HCT116 (cell line): ENCODE data around the gene DRAP1. TPM values are rescaled to one million over a fixed set of nuclear protein-coding genes. Genes with fewer than 3 reads are reported as not detected.
A peak's percentile ranks its signal among the peaks of the same experiment; 100 is the strongest.

Source experiments
- ATAC-seq: fragments of 200-7000 bp; cut with Tn5 transposase; 2 replicates; pipeline ENCODE4 v1.9.1; 2020; ENCODE audit warnings: mild to moderate bottlenecking, moderate library complexity
- BruUV-seq: library from RNA; stranded (reverse); fragments of 400-500 nt; replicated peaks from 2 replicates; lab custom pipeline; 2021; lab: Mats Ljungman, UMichigan
- CTCF ChIA-PET: fragments of 300-600 bp; sonication (Branson Sonifier 250); formaldehyde crosslinking; loops from one replicate; lab custom pipeline; 2021; ENCODE audit warnings: antibody characterized with exemption; lab: Charles Lee
- POLR2A ChIA-PET: fragments of 300-600, 350-600 bp; sonication (Branson Sonifier 250); formaldehyde crosslinking; loops from one replicate; lab custom pipeline; 2021; ENCODE audit warnings: antibody characterized with exemption; lab: Charles Lee
- RAD21 ChIA-PET, 2 experiments: fragments of 300-600 bp; sonication (Branson Sonifier 250); formaldehyde crosslinking; loops; one replicate each; lab custom pipeline; 2023; ENCODE audit warnings: low total read pairs in 2 of 2; ENCODE audit not compliant: uncharacterized antibody in 2 of 2, unreplicated experiment in 2 of 2, low non-redundant PET in 1 of 2; lab: Charles Lee
- DNase-seq: peaks from one replicate; pipeline ENCODE4 v3.0.0-alpha.2; 2010; ENCODE audit warnings: low read depth, low spot score
- H2AFZ ChIP-seq: fragments of 200-600 bp; shearing (Covaris generic), sonication (generic); 2 replicates; pipeline ENCODE4 v1.6.1; 2017; ENCODE audit warnings: low read depth, mixed run types, mixed read lengths, antibody characterized with exemption, low read length; ENCODE audit not compliant: poor library complexity, severe bottlenecking
- H3K27ac ChIP-seq: 2 replicates; pipeline ENCODE4 v1.5.1; 2012; ENCODE audit warnings: low read depth, low read length
- H3K27me3 ChIP-seq: fragments of 200-600 bp; sonication (generic); 2 replicates; pipeline ENCODE4 v1.6.1; 2016; ENCODE audit warnings: mixed run types, low read length, mixed read lengths; ENCODE audit not compliant: insufficient read depth
- H3K36me3 ChIP-seq, 2 experiments: fragments of 200-500 bp in 1 of 2; fragments of 200-600 bp in 1 of 2; sonication (Bioruptor generic) in 1 of 2; sonication (generic) in 1 of 2; 2 replicates each; pipeline versions ENCODE4 v1.5.1 to v1.6.1; 2014 to 2016; ENCODE audit warnings: low read length in 2 of 2, inconsistent platforms in 1 of 2, mixed read lengths in 1 of 2, mixed run types in 1 of 2; ENCODE audit not compliant: insufficient read depth in 2 of 2, control insufficient read depth in 1 of 2
- H3K4me1 ChIP-seq, 2 experiments: fragments of 200-600 bp in 1 of 2; sonication (generic) in 1 of 2; 2 replicates each; pipeline versions ENCODE4 v1.5.1 to v1.6.1; 2012 to 2017; ENCODE audit warnings: low read length in 2 of 2, inconsistent platforms in 1 of 2, mild to moderate bottlenecking in 1 of 2, mixed read lengths in 1 of 2, mixed run types in 1 of 2, moderate library complexity in 1 of 2; ENCODE audit not compliant: insufficient read depth in 2 of 2, control insufficient read depth in 1 of 2
- H3K4me2 ChIP-seq: fragments of 200-600 bp; sonication (generic); 2 replicates; pipeline ENCODE4 v1.6.1; 2017; ENCODE audit warnings: mixed run types, low read length, mixed read lengths
- H3K4me3 ChIP-seq, 2 experiments: fragments of 200-600 bp in 1 of 2; sonication (generic) in 1 of 2; replicated peaks in 1 of 2; 2 replicates each; pipeline ENCODE4 v1.5.1; 2011 to 2016; ENCODE audit warnings: low read length in 2 of 2, control low read depth in 1 of 2, low read depth in 1 of 2, mild to moderate bottlenecking in 1 of 2, mixed read lengths in 1 of 2, mixed run types in 1 of 2
- H3K79me2 ChIP-seq: fragments of 200-600 bp; sonication (generic); 2 replicates; pipeline ENCODE4 v1.6.1; 2017; ENCODE audit warnings: mild to moderate bottlenecking, mixed run types, low read length, moderate library complexity, mixed read lengths; ENCODE audit not compliant: insufficient read depth
- H3K9ac ChIP-seq: fragments of 200-600 bp; sonication (generic); 2 replicates; pipeline ENCODE4 v1.6.1; 2016; ENCODE audit warnings: low read length, mixed read lengths
- H3K9me2 ChIP-seq: fragments of 200-600 bp; sonication (generic), shearing (Covaris generic); 2 replicates; pipeline ENCODE4 v1.6.1; 2017; ENCODE audit warnings: mixed run types, mild to moderate bottlenecking, moderate library complexity; ENCODE audit not compliant: insufficient read depth
- H3K9me3 ChIP-seq, 2 experiments: fragments of 200-500 bp in 1 of 2; fragments of 200-600 bp in 1 of 2; sonication (Bioruptor generic) in 1 of 2; sonication (generic) in 1 of 2; 2 replicates each; pipeline ENCODE4 v1.6.1; 2014 to 2017; ENCODE audit warnings: low read length in 2 of 2, mixed read lengths in 2 of 2, inconsistent platforms in 1 of 2, low read depth in 1 of 2, mild to moderate bottlenecking in 1 of 2, mixed run types in 1 of 2, moderate library complexity in 1 of 2; ENCODE audit not compliant: control insufficient read depth in 1 of 2, insufficient read depth in 1 of 2
- H4K20me1 ChIP-seq: fragments of 200-600 bp; sonication (generic), shearing (Covaris generic); 2 replicates; pipeline ENCODE4 v1.6.1; 2017; ENCODE audit warnings: mixed run types, mild to moderate bottlenecking, moderate library complexity; ENCODE audit not compliant: insufficient read depth
- EGR1 ChIP-seq: IDR thresholded peaks from 2 replicates; pipeline ENCODE4 v1.6.1; 2012; ENCODE audit warnings: low read depth
- ELF1 ChIP-seq: IDR thresholded peaks from 2 replicates; pipeline ENCODE4 v1.6.1; 2012; ENCODE audit warnings: low read depth, borderline replicate concordance
- EZH2 ChIP-seq: fragments of 200-600 bp; sonication (generic); IDR thresholded peaks from 2 replicates; pipeline ENCODE4 v1.6.1; 2017; ENCODE audit warnings: antibody characterized with exemption, mixed run types
- POLR2A ChIP-seq: IDR thresholded peaks from 2 replicates; pipeline ENCODE4 v1.7.0; 2011; ENCODE audit warnings: borderline replicate concordance; ENCODE audit not compliant: insufficient read depth, insufficient read length; ENCODE audit errors: extremely low read depth
- POLR2AphosphoS5 ChIP-seq: IDR thresholded peaks from 2 replicates; pipeline ENCODE4 v1.6.1; 2011; ENCODE audit warnings: mild to moderate bottlenecking, low read depth, low read length, moderate library complexity
- RAD21 ChIP-seq: IDR thresholded peaks from 2 replicates; pipeline ENCODE4 v1.6.1; 2012; ENCODE audit warnings: low read depth, mild to moderate bottlenecking
- SIN3A ChIP-seq: IDR thresholded peaks from 2 replicates; pipeline ENCODE4 v1.6.1; 2012; ENCODE audit warnings: low read depth
- SP1 ChIP-seq: IDR thresholded peaks from 2 replicates; pipeline ENCODE4 v1.6.1; 2012; ENCODE audit warnings: low read depth
- SRF ChIP-seq: IDR thresholded peaks from 2 replicates; pipeline ENCODE4 v1.6.1; 2012; ENCODE audit warnings: low read depth
- TCF7L2 ChIP-seq: IDR thresholded peaks from 2 replicates; pipeline ENCODE4 v1.7.0; 2011; ENCODE audit warnings: borderline replicate concordance, inconsistent platforms; ENCODE audit not compliant: insufficient read depth, insufficient read length; ENCODE audit errors: extremely low read depth
- ZFX ChIP-seq: fragments of 450-650 bp; IDR thresholded peaks from 2 replicates; pipeline ENCODE4 v1.6.1; 2017
- intact Hi-C: fragments of 100-400 bp; cut with micrococcal nuclease; formaldehyde crosslinking; loops from 2 replicates; pipeline ENCODE4 v1.10.0; 2022
- total RNA-seq: library from RNA; stranded (reverse); gene quantifications from one replicate; pipeline ENCODE4 v1.2.1, GENCODE V29; 2021; ENCODE audit not compliant: unreplicated experiment
- TF ChIP-seq, protein P1 (sequence below), 3 experiments: fragments of 200-600 bp in 1 of 3; sonication (generic) in 1 of 3; IDR thresholded peaks in 2 of 3; conservative IDR thresholded peaks in 1 of 3; 2 replicates each; pipeline ENCODE4 v1.5.1; 2012 to 2017; ENCODE audit warnings: low read depth in 2 of 3, low read length in 2 of 3, antibody characterized with exemption in 1 of 3, borderline replicate concordance in 1 of 3, control low read depth in 1 of 3, mild to moderate bottlenecking in 1 of 3, mixed read lengths in 1 of 3, mixed run types in 1 of 3, moderate library complexity in 1 of 3; ENCODE audit not compliant: insufficient read depth in 1 of 3
- TF ChIP-seq, protein P2 (sequence below): IDR thresholded peaks from 2 replicates; pipeline ENCODE4 v1.6.1; 2012; ENCODE audit warnings: low read depth
- TF ChIP-seq, protein P3 (sequence below): IDR thresholded peaks from 2 replicates; pipeline ENCODE4 v1.6.1; 2012

DRAP1 gene
- total RNA-seq, 1 experiment from 2014 or later = 158 TPM

DNA sequence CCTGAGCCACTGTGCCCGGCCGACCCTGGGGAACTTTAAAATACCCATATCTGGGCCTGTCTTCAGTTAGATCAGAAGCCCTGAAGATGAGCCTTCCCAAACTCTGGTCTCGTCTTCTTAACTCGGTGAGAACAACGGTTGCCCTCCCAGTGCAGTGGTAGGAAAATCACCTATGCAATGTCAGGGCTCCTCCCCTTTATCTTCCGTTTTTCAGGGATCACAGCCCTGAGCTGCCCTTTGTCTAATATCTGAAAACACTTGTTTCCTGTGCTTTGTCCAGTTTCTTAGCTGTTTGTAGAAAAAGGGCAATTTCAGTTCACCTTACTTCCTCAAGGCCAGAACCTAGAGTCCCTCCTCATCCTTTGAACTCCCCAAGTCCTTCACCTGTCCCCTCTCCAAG lies 9.4 kb downstream of the DRAP1 start:
- Histone ChIP-seq H3K36me3 (no peaks in the 10 kb centered on the region), H3K4me2 (no peak overlapping the region), H4K20me1 (no peaks in the 10 kb centered on the region), H3K4me3 (no peak overlapping the region)
- intact Hi-C loops = no loop called here
- RAD21 ChIA-PET = no interaction called here
- TF ChIP-seq RAD21 (no peak), ZFX (no peak), SIN3A (no peak), POLR2AphosphoS5 (no peak), POLR2A (no peak), EGR1 (no peak)
- TF ChIP-seq, all 23 proteins: peak for 0
- ChIA-PET POLR2A (no interaction called here), CTCF (no interaction called here)
- H3K79me2 ChIP-seq = no peaks in the 10 kb centered on the region
- no peak overlapping the region for H2AFZ ChIP-seq
- BruUV-seq = no TSS peak
- peaks cover 6 to 16% of the 10 kb centered on the region in 2 experiments; a peak in 3 of 4 replicates for H3K4me1 ChIP-seq
- H3K27ac ChIP-seq = no peak overlapping the region
- DNase-seq (no peak), ATAC-seq (no peak)
- H3K9ac ChIP-seq = no peak overlapping the region
- no peaks in the 10 kb centered on the region for H3K27me3 ChIP-seq
- H3K9me2 ChIP-seq = no peaks in the 10 kb centered on the region
- H3K9me3 ChIP-seq = no peaks in the 10 kb centered on the region

DNA sequence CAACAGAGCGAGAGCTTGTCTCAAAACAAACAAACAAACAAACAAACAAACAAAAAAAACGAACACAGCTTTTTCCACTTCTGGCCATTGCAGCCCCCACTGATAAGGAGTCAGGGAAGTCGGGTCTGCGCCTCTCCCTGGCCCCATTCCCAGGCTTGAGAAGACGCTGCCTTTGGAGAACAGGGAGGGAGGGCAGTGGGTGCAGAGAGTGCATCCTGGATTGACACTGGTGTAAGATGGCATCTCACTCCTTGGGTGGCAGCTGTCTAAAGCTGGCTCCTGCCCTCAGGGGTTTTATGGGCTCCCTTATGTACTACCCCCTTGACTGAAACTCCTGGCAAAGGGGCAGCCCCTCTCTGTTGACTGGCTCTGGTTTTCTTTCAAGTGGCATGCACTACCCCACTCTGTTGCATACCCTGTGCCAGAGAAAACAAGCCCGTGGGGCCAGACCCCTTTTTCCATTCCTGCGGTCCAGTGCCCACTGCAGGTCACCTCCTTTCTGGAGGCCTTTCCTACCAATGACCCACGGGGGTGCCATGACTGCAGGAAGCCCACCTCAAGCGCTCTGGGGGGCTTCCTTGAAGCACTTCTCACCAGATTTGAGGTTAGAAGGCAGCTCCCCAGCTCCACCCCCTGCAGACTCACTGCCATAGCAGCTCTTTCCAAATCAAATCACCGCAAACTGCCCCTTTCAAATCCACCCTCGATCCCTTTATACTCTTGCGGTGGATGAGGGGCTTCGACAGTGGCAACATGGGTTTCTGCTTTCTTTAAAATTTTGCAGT lies 12.7 kb downstream of the DRAP1 start:
- no peaks in the 10 kb centered on the region for H4K20me1 ChIP-seq
- BruUV-seq = no TSS peak
- H3K36me3 ChIP-seq = no peaks in the 10 kb centered on the region
- ChIA-PET POLR2A (interaction anchor here (1.2 to 2.9 kb wide), 2 partner anchors 16 to 42 kb away, joined by 3 to 7 read pairs; partner anchors contain the start of gene CCDC85B), CTCF (interaction anchor here (0.6 to 1.3 kb wide), 3 partner anchors 9 to 120 kb away, joined by 3 to 6 read pairs (median 3); partner anchors contain the start of gene SF3B2), RAD21 (no interaction called here)
- peak overlapping the region; percentile 70 for H2AFZ ChIP-seq
- DNase-seq (no peak), ATAC-seq (peak; percentile 45)
- no peaks in the 10 kb centered on the region for H3K9me3 ChIP-seq
- H3K9me2 ChIP-seq = no peaks in the 10 kb centered on the region
- H3K4me2 ChIP-seq = peak overlapping the region; percentile 76
- no peaks in the 10 kb centered on the region for H3K79me2 ChIP-seq
- peaks cover 6 to 16% of the 10 kb centered on the region in 2 experiments; a peak in 3 of 4 replicates for H3K4me1 ChIP-seq
- H3K9ac ChIP-seq = no peak overlapping the region
- H3K4me3 ChIP-seq = no peak overlapping the region
- H3K27me3 ChIP-seq = no peaks in the 10 kb centered on the region
- no peak overlapping the region for H3K27ac ChIP-seq
- intact Hi-C loops = no loop called here
- TF ChIP-seq, protein P1, sequence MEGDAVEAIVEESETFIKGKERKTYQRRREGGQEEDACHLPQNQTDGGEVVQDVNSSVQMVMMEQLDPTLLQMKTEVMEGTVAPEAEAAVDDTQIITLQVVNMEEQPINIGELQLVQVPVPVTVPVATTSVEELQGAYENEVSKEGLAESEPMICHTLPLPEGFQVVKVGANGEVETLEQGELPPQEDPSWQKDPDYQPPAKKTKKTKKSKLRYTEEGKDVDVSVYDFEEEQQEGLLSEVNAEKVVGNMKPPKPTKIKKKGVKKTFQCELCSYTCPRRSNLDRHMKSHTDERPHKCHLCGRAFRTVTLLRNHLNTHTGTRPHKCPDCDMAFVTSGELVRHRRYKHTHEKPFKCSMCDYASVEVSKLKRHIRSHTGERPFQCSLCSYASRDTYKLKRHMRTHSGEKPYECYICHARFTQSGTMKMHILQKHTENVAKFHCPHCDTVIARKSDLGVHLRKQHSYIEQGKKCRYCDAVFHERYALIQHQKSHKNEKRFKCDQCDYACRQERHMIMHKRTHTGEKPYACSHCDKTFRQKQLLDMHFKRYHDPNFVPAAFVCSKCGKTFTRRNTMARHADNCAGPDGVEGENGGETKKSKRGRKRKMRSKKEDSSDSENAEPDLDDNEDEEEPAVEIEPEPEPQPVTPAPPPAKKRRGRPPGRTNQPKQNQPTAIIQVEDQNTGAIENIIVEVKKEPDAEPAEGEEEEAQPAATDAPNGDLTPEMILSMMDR (IDR thresholded peaks at IDR 0.05 in 2 of 3, conservative IDR thresholded peaks at IDR 0.05 in 1 of 3; ENCODE audit: borderline replicate concordance in 1 of 3, insufficient read depth in 1 of 3, low read depth in 2 of 3, low read length in 2 of 3) = no peak
- TF ChIP-seq EZH2 (no peak), RAD21 (no peak), ELF1 (no peak), SRF (no peak), SP1 (no peak), TCF7L2 (no peak)
- TF ChIP-seq, protein P2, sequence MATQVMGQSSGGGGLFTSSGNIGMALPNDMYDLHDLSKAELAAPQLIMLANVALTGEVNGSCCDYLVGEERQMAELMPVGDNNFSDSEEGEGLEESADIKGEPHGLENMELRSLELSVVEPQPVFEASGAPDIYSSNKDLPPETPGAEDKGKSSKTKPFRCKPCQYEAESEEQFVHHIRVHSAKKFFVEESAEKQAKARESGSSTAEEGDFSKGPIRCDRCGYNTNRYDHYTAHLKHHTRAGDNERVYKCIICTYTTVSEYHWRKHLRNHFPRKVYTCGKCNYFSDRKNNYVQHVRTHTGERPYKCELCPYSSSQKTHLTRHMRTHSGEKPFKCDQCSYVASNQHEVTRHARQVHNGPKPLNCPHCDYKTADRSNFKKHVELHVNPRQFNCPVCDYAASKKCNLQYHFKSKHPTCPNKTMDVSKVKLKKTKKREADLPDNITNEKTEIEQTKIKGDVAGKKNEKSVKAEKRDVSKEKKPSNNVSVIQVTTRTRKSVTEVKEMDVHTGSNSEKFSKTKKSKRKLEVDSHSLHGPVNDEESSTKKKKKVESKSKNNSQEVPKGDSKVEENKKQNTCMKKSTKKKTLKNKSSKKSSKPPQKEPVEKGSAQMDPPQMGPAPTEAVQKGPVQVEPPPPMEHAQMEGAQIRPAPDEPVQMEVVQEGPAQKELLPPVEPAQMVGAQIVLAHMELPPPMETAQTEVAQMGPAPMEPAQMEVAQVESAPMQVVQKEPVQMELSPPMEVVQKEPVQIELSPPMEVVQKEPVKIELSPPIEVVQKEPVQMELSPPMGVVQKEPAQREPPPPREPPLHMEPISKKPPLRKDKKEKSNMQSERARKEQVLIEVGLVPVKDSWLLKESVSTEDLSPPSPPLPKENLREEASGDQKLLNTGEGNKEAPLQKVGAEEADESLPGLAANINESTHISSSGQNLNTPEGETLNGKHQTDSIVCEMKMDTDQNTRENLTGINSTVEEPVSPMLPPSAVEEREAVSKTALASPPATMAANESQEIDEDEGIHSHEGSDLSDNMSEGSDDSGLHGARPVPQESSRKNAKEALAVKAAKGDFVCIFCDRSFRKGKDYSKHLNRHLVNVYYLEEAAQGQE = no peak
- TF ChIP-seq, protein P3, sequence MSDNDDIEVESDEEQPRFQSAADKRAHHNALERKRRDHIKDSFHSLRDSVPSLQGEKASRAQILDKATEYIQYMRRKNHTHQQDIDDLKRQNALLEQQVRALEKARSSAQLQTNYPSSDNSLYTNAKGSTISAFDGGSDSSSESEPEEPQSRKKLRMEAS = no peak
